Stimulated activated CD4-positive, alpha-beta T cell treated with anti-CD3 and anti-CD28 coated beads, TNF-alpha, amount 100 ng/mL, for 1 hour (primary cell): ENCODE measurements around the gene MRPS2.

Experiments used
- DNase-seq, 3 donors: peaks; one replicate each; pipeline ENCODE4 v3.0.0-alpha.2; 2020; ENCODE audit warnings: low read depth in 3 of 3, low spot score in 1 of 3

The MRPS2 gene

DNA sequence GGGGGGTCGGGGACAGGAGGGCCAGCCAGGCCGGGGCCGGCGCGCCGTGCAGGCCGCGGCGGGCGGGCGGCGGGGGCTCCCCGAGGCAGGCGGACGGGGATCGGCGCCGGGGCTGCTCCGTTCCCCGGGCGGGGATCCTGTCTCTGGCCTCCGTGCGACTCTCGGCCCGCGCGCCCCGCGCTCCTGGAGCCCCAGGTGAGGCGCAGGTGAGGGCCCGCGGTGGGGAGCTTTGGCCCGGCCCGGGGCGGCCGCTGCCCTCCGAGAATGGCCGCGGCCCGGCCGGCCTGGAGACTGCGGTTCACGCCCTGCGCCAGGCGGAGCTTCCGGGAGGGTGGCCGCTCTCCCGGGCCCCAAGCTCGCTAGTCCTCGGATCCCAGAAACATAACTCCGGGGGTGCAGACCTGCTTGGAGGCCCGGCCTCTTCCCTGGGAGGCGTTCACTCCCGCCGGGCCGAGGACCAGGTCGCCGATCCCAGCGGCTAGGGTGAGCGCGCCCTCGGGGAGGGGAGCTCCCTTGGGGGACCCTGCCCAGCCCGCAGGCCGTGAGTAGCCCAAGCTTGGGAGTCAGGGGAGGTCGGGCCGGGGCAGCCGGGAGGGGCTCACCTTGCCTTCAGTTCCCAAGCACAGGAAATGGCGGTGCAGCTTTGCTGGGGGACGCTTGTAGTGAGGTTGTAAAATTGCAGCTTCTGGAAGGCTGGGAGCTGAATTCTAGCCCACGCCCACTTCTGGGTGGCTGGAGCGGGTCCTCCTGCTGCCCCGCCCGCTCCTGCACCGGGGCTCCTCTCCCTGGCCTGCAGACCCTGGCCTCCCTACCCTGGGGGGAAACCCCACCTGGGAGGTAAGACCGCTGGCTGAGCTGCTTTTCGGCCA, 20.2 kb upstream of the MRPS2 start:
- no peak for DNase-seq

DNA sequence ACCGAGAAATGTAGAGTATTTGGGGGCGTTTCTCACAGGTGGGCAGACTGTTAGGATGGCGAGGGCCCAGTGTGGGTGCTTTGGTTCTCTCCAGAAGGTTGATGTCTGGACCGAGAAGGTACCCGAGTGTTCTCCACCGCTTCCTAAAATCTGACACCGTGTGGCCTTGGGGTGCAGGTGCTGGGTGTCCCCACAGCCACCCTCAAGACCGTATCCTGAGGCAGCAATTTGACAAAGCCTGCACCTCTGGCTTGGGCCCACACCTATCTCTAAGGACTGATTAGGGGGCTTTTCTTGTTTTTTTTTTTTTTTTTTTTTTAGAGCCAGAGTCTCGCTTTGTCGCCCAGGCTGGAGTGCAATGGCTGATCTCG, 19.6 kb upstream of the MRPS2 start:
- DNase-seq = no peak

DNA sequence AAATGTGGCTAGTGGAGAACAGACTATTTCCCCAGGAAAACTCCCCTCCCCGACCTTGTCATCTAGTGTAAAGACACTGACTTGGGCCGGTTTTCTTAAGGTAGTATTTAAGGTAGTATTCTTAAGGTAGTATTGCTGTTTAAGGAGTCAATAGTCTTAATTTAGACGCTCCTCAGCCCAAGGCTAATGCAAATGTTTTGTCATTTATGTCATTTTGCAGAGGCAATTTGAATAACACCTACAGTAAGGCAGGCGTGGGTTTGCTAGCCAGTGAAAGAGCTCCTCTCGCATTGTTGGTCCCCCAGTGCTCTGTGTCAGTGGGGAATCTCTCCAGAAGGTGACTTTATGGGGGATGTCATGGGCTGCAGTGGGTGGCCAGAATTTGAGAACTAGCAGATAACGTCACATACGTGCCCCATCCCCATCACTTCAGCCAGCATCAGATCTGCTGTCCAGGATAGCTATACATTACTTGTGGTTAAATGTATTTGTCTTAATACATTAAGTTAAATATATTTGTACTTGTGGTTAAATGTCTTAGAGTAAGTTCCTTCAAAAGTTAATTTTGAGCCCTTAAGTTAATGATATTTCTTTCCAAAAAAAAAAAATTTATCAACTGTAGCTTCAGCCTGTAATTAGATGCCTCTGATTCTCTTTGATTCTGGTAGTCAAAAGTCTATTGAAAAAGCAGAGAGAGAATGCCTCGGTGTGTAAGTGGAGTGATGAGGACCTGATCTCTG, 18.3 kb upstream of the MRPS2 start:
- DNase-seq = no peak

DNA sequence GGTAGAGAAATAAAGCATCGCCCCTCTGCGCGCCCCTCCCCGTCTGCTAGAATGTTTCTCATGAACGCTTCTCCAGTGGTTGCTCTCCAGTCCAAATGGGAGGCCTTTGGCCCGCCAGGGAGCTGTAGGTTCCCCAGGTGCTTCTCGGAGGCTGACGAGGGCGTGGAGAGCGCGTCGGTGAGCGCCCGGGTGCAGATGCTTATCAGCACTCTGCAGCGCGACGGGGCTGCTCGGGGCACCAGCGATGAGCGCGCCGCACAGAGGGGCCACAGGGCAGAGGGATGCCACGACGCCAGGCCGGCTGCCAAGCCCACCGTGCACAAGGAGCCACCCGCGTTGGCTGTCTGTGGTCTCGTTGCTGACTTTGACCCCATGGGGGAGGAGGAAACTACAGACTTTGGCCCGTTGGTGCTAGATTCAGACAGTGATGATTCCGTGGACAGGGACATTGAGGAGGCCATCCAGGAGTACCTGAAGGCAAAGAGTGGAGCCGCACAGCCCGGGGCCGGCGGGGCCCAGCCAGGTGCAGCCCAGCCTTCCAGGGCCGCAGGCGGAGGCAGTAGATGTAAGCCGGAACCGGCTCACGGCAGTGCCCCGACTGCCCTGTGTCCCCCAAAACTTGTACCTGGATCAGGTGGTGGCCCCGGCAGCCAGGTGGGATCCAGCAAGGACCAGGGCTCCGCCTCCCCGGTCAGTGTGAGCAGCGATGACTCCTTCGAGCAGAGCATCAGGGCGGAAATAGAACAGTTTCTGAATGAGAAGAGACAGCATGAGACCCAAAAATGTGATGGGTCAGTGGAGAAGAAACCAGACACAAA, 15.8 kb upstream of the MRPS2 start:
- DNase-seq = no peak

DNA sequence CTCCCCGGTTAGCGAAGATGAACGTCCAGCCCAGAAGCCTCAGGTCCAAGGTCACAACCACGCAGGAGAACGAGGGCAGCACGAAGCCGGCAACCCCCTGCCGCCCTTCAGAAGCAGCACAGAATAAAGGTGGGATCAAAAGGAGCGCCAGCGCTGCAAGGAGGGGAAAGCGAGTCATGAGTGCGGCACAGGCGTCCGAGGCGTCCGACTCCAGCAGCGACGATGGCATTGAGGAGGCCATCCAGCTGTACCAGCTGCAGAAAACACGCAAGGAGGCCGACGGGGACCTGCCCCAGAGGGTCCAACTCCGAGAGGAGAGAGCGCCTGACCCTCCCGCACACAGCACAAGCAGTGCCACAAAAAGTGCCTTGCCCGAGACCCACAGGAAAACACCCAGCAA, 15.1 kb upstream of the MRPS2 start:
- DNase-seq = no peak

DNA sequence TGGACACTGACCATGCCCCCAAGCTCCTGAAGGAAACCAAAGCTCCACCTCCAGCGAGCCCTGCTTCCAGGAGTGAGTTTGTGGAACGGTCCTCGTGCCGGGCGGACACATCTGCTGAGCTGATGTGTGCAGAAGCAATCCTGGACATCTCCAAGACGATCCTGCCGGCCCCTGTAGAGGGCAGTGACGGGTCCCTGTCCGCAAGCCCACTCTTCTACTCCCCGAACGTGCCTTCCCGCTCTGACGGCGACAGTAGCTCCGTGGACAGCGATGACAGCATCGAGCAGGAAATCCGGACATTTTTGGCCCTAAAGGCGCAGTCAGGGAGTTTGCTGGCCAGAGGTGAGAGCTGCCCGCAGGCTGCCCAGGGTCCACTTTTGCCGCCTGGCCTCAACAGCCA, 14.7 kb upstream of the MRPS2 start:
- DNase-seq = no peak

DNA sequence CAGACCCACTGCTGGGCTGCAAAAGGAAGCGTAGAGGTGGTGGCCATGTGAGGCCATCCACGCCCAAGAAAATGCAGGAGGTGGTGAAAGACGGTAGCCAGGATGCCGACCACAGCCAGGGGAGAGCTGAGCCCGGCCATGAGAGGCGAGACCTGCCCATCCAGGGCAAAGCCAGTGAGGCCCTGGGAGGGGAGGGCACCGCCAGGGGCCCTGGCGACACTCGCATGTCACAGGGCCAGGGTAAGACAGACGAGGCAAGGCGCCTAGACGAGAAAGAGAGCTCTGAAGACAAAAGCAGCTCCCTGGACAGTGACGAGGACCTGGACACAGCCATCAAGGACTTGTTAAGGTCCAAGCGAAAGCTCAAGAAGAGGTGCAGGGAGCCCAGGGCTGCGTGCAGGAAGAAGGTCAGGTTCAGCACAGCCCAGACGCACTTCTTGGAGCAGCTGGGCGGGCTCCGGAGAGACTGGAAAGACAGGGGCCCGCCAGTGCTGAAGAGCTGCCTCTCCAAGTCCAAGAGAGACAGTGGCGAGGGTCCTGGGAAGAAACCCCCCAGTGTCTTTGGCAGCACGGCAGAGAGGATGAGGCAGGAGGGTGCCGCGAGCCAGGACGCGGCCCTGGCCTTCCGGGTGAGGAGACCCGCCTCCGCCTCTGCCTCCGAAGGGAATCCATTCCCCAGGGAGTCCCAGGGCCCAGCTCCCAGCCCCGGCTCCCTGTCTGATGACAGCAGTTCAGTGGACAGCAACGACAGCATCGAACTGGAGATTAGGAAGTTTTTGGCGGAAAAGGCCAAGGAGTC, 14.0 kb upstream of the MRPS2 start:
- no peak for DNase-seq

DNA sequence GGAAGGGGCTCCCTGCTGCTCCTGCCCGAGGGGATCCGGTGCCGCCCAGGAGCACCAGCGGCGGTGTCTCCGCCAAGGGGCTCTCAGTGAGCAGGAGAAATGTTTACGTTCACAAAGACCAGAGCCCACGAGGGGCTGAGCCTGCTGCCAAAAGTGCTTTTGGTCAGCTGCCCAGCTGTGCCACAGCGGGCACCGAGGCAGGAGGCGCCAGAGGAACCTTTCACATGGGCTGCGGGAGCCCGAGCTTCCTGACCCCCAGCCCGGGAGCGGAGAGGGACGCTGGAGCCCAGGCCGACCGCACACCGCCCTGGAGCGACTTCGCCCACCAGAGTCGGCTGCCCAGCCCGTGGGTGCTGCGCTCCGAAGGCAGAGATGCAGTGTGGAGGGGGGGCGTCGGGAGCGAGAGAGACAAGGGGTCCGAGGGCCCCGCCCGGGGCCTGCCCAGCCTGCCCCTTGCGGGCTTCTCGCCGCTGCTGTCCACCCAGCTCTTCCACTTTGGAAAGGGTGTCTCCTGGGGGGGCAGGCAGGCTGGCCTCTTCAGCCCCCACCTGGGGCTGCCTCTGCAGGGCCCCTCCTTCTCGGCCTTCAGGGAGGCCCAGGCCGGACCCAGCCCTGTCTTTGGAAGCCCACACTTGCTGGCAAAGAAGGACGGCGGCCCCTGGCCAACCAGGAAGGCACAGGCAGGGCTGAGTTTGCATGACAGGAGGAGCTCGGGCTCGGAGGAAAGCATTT, 13.0 kb upstream of the MRPS2 start:
- DNase-seq = no peak

DNA sequence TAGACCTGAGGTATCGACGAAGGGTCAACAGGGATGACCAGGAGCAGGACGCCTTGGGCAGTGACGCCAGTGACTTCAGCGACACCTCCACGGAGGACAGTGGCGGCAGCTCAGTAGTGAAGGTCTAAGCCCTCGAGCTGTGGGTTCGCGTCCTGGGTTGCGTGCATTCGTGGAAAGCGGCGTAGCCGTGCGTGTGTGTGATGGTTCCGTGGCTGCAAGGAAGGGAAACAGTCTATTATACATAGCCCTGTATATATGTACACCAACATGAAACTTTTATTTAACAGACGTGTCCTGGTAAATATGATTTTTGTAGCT, 12.5 kb upstream of the MRPS2 start:
- DNase-seq = no peak

DNA sequence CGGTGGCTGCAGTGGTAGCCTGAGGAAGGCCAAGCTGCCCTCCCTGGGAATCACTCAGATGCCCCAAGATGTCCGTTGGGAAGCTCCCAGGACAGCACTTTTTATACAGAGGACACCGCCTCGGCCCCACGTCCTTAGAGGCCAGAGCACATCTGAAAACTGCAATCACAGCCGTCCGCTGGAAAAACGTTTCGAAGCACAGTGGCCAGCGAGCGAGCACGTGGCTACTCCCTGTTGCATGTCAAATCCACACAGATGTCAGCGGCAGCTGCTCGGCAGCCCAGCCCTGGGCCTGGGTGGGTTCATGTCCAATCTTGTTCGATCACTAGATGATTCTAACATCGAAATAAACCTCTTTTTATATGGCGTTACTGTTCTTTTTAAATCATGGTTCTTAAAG, 12.0 kb upstream of the MRPS2 start:
- no peak for DNase-seq

DNA sequence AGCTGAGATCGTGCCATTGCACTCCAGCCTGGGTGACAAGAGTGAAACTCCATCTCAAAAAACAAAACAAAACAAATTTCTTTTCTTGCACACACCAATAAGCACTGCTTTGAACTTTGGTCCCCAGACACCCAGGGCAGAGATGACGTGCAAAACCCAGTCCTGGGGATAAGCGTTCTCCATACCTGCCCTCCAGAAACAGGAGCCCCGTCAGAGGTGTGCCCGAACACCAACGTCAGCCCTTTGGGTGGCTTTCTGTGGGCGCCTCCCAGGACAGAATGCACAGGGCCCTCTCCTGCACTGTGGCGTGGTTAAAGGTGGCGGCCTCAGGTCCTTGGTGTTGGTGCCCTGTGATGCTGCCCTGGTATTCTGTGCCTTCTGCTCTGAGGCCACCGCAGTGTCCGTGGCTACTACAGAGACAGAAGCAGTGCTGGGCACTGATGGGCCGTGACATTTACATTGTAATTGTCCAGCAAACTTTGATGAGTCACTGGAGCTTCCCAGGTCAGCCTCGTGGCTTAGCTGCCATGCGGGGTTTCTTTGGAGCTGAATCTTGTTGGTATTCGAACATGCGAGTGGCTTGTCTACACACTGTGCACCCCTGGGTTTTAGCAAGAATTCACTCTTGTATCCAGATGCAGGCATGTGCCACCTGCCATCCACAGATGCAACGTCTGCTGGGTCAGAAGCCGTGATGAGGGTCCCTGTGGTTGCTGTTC, 11.1 kb upstream of the MRPS2 start:
- DNase-seq = no peak

DNA sequence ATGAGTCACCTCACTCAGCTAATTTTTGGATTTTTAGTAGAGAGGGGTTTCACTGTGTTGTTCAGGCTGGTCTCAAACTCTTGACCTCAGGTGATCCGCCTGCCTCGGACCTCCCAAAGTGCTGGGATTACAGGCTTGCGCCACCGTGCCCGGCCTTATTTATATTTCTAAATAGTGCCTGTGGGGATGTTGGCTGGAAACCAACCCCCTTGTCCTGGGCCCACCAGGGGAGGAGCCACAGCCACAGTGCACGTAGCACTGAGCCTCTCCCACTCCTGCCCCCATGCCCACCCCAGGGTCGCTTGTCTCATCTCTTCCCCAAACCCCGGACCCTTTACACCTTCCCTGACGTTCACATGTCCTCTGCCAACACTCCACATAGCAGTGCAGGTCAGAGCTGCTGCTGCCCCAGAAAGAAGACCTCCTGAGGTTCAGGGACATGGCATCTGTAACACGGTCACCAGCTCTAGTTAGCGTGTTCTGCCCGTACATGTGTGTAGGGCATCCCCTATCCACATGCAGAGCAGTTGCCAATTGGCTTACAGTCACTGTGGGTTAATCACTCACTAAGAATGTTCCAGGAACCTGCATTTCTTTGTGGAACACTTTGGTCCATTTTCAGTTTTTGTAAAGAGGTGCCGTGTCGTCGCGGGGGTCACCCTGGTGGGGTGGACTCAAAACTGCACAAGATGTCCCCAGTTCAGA, 10.2 kb upstream of the MRPS2 start:
- no peak for DNase-seq

DNA sequence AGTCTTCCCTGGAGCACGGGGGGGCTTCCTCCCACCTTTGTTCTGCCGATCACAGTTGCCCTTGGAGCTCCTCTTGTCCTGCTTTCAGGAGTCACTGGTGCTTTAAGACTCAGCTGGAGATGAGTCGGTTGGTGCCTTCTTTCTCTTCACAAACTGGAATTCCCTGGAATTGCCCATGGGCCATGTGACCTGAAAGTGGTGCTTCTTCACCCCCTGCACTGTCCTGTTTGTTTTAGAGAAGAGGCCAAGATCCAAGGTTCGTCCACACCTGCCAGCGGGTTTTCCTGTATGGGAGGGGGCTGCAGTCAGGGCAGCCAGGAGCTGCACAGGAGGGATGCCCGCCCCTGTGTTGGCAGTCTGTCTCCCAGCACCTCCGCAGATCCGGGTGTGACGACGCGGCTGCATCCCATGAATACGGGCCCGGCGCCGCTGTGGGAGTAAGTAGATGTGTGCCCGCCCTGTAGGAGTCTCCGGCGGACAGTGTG, 9.5 kb upstream of the MRPS2 start:
- no peak for DNase-seq

DNA sequence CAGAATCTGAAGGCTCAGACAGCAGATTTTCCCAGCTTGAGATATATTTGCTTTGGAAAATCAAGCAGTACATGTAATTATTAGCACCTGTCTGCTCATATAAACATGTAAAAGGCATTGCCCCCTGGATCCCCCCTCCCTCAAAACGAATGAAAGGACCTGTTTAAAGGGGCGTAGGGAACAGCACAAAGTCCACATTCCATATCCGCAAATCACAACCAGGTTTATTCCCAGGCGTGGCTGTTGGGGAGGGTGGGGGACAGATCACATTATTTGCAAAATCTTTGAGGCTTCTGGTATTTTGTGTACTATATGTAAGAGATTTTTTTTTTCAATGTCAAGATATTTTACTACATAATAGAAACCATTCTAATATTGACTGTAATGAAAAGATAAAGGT, 8.7 kb upstream of the MRPS2 start:
- no peak for DNase-seq

DNA sequence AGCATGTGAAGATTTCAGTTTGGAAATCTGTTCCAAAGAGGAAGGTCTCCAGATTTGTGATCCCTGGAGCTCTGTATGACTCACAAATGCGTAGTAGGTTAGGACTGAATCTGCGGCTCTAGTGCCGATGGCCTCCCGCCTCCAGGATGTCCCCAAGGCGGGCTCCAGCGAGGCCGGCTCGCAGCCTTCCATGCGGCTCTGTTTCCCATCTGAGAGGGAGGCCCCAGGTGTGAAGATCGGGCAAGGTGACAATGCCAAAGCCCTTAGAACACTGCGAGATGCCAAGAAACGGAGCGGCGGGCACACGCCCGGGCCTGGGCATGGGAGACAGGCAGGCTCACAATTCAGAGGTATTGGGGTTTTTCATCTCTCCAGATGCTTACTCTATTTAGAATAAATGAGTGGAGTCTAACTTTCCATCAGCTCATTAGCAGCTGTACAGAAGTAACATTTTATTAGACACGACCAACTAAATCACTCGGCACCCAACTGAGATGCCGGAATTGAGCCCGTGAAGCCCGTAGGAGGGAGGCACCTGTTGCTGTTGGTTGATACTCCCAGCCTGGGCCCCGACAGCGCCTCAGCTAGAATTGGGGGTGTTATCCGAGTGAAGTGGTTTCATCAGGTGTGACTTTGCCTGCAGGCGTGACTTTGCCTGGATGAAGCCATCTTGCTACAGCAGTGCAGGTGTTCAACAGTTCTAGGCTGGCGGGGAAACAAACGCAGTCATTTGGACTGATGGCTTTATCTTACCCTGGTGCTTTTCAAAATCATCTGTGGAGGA, 7.4 kb upstream of the MRPS2 start:
- DNase-seq = no peak

DNA sequence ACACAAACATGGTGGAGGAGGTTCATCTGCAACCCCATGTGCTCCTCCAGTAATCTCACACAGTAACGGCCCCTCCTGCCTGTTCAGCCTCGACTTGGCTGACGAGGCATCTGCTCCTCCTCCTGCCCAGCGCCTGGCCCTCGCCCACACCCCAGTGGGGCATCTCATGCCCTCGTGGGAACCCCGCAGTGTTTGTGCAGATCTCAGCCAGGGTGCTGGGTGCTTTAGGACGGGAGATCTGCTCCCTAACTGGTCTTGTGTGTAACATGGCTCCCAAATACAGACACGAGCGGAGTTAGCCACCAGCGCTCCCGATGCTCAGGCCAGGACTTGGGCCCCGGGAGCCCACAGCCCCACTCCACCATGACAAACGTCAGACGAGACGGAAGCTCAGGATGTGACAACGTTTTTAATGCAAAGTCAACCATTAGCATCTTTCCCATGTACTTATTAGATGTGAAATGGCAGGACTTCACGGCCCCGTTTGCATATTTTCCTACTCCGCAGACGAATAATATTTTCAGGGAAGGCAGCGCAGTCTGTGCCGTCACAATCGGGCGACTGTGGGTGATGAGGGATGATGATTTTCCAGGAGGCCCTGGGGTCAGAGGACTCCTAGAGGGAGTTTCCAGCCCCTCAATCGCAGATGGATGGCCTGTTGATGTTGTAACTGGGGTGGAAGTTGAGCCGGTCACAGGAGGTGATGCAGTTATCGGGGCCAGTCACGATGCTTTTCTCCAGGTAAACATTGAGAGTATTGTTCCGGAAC, 5.5 kb upstream of the MRPS2 start:
- no peak for DNase-seq

DNA sequence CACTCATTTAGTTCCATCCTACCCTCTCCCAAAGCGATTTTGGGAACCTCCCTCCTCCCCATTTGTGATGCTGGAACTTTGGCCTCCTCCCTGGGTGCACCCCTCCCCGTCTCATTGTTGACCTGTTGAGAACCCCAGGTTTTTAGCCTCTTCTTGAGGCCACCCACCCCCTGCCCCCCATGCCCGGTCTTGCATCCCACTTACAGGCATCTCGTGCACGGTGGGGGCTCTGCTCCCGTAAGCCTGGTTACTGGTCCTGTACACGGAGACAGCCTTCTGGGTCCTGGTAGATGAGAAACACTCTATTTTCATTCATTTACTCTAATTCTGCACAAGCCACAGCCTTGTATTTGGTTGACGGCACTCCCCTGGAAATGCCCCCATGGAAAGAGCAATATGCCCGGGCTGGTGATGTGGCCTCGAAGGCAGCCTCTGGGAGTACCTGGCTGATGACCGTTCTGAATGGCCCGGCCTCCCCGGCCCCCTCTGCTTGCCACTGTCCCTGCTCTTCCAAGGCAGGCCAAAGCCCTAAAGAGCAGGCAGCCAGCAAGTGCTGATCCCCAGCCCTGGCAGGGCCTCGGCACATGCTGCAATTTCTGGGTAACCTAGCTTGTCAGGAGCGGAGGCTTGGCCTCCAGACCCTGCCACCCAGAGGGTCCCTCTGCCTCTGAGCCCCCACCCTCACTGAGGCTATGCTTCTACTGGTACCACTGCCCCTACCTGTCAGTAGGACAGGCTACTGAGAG, 1.9 kb upstream of the MRPS2 start:
- DNase-seq = no peak
